Measurements from ENCODE around the gene TIGD4.

Gene TIGD4

DNA sequence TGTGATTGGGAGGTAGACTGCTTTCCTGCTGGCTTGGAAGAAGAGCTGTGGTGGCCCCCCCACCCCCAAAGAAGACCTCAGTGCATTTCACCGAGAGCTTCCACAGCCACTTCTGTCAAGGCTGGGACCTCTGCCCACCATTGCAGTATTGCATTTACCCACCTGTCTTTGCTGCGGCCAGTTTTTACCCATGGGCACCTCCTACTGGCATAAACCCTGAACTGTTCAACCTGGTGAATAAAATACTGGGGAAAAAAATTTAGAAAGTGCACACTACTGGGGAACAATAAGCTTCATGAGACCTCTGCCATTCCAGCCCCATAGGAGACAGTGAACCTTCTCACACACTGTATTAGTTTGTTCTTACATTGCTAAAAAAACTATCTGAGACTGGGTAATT, 40.5 kb upstream of the TIGD4 start:
- no peak for DNase-seq (ENCODE audit: extremely low read depth, insufficient read length)
- H3K27me3 ChIP-seq (replicated peaks; ENCODE audit: control insufficient read depth, insufficient read depth, low read length), result no peaks in the 10 kb centered on the region
- TF ChIP-seq, protein P1, sequence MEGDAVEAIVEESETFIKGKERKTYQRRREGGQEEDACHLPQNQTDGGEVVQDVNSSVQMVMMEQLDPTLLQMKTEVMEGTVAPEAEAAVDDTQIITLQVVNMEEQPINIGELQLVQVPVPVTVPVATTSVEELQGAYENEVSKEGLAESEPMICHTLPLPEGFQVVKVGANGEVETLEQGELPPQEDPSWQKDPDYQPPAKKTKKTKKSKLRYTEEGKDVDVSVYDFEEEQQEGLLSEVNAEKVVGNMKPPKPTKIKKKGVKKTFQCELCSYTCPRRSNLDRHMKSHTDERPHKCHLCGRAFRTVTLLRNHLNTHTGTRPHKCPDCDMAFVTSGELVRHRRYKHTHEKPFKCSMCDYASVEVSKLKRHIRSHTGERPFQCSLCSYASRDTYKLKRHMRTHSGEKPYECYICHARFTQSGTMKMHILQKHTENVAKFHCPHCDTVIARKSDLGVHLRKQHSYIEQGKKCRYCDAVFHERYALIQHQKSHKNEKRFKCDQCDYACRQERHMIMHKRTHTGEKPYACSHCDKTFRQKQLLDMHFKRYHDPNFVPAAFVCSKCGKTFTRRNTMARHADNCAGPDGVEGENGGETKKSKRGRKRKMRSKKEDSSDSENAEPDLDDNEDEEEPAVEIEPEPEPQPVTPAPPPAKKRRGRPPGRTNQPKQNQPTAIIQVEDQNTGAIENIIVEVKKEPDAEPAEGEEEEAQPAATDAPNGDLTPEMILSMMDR (IDR thresholded peaks at IDR 0.05; ENCODE audit: insufficient read depth, low read length, poor library complexity, severe bottlenecking), result no peak
- H3K4me3 ChIP-seq (replicated peaks; ENCODE audit: low read depth, low read length), result no peak overlapping the region
- H3K36me3 ChIP-seq (ENCODE audit: control insufficient read depth, insufficient read depth, low read length), result peaks cover 2% of the 10 kb centered on the region

DNA sequence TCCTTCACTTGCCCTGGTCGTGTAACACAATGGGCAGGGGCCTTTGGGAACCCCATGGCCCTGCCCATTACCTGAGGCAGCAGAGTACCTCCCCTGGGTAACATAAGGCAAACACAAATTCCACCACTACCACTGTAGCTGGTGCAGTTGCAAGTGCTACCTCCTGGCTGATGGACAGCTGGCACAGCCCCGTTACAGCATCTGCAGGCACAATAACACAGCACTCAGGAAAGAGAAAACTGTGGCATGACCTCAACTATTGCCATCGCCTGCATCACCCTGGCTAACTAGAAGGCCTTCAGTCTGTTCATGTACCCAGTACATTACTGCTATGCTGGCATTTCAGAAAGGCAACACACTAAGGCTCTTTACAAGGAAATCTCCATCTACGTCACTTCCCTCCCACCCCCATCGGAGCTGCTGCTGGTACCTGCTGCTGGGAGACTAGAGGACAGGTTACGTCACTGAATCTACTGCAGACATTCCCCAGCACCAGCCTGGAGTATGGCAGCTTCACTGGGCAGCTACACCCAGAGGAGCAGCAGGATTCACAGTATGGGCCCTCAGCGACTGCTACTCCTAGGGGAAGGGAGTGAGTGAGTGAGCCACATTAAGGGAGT, 39.6 kb upstream of the TIGD4 start:
- Histone ChIP-seq H3K27me3 (replicated peaks; ENCODE audit: control insufficient read depth, insufficient read depth, low read length) (no peaks in the 10 kb centered on the region), H3K4me3 (replicated peaks; ENCODE audit: low read depth, low read length) (no peak overlapping the region), H3K36me3 (ENCODE audit: control insufficient read depth, insufficient read depth, low read length) (peaks cover 2% of the 10 kb centered on the region)
- TF ChIP-seq, protein P1 (IDR thresholded peaks at IDR 0.05; ENCODE audit: insufficient read depth, low read length, poor library complexity, severe bottlenecking), result no peak
- no peak for DNase-seq (ENCODE audit: extremely low read depth, insufficient read length)

DNA sequence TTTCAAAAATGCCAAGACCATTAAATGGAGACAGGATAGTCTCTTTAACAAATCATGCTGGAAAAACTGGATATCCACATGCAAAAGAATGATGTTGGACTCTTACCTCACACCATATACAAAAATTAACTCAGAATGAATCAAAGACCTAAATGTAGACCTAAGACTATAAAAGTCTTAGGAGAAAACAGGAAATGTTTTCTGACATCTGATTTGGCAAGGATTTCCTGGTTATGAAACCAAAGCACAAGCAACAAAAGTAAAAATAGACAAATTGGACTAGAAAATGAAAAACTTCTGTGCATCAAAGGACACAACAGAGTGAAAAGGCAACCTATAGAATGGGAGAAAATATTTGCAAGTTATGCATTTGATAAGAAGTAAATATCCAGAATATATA, 37.8 kb upstream of the TIGD4 start:
- no peak for DNase-seq (ENCODE audit: extremely low read depth, insufficient read length)
- H3K36me3 ChIP-seq (ENCODE audit: control insufficient read depth, insufficient read depth, low read length), result peaks cover 2% of the 10 kb centered on the region
- no peaks in the 10 kb centered on the region for H3K27me3 ChIP-seq (replicated peaks; ENCODE audit: control insufficient read depth, insufficient read depth, low read length)
- TF ChIP-seq, protein P1 (IDR thresholded peaks at IDR 0.05; ENCODE audit: insufficient read depth, low read length, poor library complexity, severe bottlenecking), result no peak
- no peak overlapping the region for H3K4me3 ChIP-seq (replicated peaks; ENCODE audit: low read depth, low read length)

DNA sequence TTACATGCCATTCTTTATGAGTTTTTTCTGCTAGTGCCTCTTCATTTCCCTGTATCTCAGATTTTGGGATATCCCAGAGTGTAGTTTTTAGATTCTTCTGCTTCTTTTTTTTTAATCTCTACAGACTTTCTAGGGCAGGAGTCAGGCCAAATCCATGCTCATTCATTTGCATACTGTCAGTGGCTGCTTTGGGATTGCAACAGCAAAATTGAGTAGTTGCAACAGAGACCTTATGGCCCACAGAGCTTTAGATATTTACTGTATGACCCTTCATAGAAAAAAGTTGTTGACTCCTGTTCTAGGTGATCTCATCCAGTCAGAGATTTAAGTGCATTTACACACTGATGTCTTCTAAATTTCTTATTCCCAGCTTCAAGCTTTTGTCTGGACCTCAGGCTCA, 35.5 kb upstream of the TIGD4 start:
- Histone ChIP-seq H3K36me3 (ENCODE audit: control insufficient read depth, insufficient read depth, low read length) (peaks cover 2% of the 10 kb centered on the region), H3K27me3 (replicated peaks; ENCODE audit: control insufficient read depth, insufficient read depth, low read length) (no peaks in the 10 kb centered on the region), H3K4me3 (replicated peaks; ENCODE audit: low read depth, low read length) (no peak overlapping the region)
- TF ChIP-seq, protein P1 (IDR thresholded peaks at IDR 0.05; ENCODE audit: insufficient read depth, low read length, poor library complexity, severe bottlenecking), result no peak
- DNase-seq (ENCODE audit: extremely low read depth, insufficient read length), result no peak

DNA sequence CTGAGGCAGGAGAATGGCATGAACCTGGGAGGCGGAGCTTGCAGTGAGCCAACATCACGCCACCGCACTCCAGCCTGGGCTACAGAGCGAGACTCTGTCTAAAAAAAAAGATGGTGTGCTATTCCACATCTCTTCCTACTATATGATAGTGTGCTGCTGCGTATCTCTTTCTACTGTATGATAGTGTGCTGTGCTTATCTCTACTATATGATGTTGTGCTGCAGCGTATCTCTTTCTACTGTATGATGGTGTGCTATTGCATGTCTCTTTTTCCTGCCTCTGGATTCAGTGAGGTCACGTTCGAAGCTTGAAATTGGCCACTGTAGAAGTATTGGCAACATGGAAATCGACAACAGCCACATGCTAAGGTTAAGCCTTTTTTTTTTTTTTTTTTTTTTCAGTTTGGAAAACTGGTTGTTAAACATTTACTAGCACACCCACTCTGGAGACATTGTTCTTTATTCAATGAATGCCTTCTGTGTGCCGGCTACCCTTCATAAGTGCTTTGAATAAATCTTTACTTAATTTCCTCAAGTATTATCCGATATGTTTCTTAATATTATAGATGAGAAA, 31.3 kb upstream of the TIGD4 start:
- Histone ChIP-seq H3K27me3 (replicated peaks; ENCODE audit: control insufficient read depth, insufficient read depth, low read length) (no peaks in the 10 kb centered on the region), H3K36me3 (ENCODE audit: control insufficient read depth, insufficient read depth, low read length) (no peaks in the 10 kb centered on the region), H3K4me3 (replicated peaks; ENCODE audit: low read depth, low read length) (no peak overlapping the region)
- TF ChIP-seq, protein P1 (IDR thresholded peaks at IDR 0.05; ENCODE audit: insufficient read depth, low read length, poor library complexity, severe bottlenecking), result no peak
- no peak for DNase-seq (ENCODE audit: extremely low read depth, insufficient read length)
